Stimulated activated CD4-positive, alpha-beta T cell treated with anti-CD3 and anti-CD28 coated beads, Interleukin-1b, Interleukin-23, amount 100 ng/mL, for 48 hours (primary cell): ENCODE results near the gene RDH11.
A peak's percentile ranks its signal among the peaks of the same experiment; 100 is the strongest.
"Not testable (repeated sequence)": the region's sequence is repeated elsewhere in the genome, so short reads cannot be mapped to it uniquely, and the experiment has no call there.

Experiments
- DNase-seq: peaks from one replicate; pipeline ENCODE4 v3.0.0-alpha.2; 2020

RDH11 gene, protein sequence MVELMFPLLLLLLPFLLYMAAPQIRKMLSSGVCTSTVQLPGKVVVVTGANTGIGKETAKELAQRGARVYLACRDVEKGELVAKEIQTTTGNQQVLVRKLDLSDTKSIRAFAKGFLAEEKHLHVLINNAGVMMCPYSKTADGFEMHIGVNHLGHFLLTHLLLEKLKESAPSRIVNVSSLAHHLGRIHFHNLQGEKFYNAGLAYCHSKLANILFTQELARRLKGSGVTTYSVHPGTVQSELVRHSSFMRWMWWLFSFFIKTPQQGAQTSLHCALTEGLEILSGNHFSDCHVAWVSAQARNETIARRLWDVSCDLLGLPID

DNA sequence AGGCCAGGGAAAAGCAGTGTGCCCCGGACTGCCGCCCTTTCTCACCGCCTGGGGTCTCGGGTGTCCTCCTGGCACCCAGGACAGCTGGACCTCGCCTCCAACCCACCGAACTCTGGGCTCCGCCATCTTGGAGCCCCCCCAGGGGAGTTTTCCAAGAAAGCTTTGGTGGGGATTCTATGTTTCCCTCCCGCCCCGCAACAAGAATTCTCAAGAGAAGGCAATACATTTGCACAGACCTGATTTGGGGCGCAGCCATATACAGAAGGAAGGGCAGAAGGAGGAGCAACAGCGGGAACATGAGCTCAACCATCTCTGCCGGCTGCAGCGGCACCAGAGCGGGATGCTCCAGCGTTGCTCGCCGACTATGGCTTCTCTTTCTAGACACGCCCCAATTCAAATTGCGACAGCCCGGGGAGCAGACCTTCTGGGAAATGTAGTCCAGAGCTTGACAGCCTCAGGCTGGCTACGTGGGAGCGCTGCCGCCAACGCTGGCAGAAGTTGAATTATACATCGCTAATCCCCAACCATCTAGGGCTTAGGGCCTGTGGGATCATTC, at the start of gene RDH11:
TSS of gene RDH11 (minus strand) at position 371 of the 556 bp plus-strand sequence. CDS start at position 310, 61 bp downstream.
- DNase-seq = peak; percentile 88

DNA sequence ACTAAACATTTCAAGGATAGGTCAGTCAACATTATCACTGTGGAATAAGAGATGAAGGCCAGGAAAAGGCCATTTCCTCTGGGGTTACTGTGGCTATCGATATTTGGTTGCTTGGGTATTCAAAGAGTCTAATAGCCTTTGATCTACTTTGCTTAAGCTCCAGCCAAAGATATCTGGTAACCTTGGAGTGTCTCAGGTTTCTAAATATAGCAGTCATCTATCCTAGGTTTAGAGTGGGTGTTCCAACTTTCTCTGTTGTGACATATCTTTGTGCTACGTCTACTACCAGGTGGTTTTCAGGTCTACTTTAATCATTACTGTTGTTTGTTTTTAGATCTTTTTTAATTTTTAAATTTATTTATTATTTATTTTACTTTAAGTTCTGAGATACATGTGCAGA, 48.5 kb upstream of the RDH11 start:
- no peak for DNase-seq

DNA sequence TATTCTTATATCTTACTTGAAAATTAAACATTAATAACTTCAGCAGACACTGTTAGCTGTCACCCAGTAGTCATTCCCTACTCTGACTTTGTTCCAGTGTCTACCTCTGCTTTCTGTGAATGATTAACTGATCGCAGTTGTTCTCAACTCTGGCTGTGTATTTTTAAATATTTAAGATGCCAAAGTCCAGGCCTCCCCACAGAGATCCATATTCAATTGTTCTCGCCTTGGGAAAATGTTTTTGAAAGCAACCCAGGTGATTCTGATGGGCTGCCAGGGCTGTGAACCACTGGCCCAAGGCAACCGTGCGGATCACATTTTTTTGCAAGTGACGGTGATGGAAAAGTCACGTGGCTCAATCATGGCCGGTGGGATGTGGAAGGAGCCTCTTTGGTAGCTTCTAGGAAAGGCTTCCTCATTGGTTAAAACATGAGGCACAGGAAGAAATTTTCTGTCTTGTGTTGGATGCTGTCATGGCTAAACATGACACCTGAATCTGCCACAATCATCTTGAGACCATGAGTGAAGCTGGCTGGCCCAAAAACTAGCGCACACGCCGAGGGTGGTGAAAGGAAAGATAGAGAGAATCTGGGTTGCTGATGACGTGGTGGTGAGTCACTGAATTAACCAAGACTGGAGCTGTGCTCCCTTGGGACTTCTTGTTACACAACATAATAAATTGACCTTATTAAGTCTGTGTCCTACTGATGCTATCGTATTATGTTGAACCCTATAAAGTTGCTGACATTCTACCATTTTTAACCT, 43.4 kb upstream of the RDH11 start:
- DNase-seq = peak; percentile 4

DNA sequence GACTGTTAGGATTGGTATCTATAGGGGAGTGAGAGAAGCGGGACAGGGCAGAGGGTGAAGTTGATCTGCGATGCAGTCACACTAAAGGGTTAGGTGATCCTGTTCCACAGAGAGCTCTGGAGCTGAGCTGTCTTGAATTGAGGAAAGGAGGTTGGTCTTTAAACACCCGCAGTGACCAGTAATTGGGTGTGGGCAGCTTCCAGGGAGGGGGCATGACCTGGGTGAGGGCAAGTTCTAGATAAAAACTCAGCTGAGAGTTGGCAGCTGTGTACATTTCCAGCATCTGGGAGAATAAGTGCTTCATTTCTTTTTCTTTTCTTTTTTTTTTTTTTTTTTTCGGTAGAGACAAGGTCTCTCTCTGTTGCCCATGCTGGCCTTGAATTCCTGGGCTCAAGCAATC, 41.2 kb upstream of the RDH11 start:
- no peak for DNase-seq

- no peak for DNase-seq
Observed at GRCh38 chr14:67735336-67736147, 40.0 kb upstream of the RDH11 start.

DNA sequence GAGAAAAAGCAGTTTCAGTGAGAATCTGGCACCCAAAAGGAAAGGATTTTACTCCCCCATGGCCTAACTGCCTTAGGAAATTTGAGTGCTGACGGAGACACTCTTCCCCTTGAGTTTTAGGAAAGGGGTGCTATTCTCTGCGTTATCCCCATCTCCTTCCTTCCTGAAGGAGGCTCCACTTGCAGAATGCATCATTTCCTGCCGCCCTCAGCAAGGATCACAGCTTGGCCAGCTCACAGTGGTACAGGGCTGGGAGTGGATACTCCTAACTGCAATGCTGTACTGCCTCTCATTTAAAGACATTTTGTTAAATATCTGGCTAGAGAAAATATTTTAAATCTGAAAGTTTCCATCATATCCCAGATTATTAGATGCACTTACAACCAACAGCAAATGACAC, 39.1 kb upstream of the RDH11 start:
- no peak for DNase-seq

DNA sequence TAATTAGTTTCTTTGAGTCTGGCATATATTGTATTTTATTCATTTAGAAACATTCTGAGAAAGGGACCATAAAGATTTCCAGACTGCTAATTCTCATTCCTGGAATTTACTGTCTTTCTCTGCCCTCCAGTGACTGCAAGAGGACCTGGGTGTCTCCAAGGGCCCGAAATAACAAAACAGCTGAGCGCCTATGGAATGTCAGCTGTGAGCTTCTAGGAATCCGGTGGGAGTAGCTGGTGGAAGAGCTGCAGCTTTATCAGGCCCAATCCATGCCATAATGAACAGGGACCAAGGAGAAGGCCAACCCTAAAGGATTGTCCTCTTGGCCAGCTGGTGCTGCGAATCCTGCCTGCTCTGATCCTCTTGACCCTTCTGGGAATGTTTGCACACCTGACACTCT, 38.1 kb upstream of the RDH11 start:
- no peak for DNase-seq

DNA sequence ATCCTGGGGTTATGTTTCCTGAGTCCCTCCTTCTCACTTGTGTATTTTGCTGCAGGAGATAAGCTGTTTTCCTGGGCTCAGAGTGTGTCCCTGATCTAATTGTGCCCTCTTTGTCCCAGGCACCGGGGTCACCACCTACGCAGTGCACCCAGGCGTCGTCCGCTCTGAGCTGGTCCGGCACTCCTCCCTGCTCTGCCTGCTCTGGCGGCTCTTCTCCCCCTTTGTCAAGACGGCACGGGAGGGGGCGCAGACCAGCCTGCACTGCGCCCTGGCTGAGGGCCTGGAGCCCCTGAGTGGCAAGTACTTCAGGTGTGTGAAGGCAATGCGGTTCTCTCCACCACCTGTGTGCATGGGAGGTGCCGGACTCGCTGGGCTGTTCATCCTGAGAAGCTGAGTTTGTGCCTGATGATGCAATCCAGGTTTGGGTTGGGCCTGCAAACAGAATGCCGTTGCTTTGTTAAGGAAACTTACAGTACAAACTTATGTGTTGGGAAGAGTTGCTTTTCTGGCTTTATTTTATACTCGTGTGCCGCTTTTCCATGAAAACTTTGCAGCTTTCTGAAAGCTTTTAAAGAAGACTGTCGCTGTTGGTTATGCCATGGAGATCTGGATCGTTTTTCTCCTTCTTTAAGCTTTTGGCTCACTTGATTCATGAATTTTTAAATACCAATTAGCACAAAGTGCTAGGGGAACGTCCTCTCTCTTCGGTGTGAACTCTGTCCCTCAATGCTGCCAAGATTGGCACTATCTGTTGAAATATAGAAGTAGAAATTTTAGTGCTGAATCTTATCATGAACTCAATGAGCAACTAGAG, 33.7 kb upstream of the RDH11 start:
- no peak for DNase-seq

GRCh38 chr14:67728258-67728657, 32.7 kb upstream of the RDH11 start:
- DNase-seq = no peak

- no peak for DNase-seq
Observed at GRCh38 chr14:67727361-67727760, 31.8 kb upstream of the RDH11 start.

- no peak for DNase-seq
Observed at GRCh38 chr14:67725171-67725570, 29.6 kb upstream of the RDH11 start.

GRCh38 chr14:67722293-67722692, 26.7 kb upstream of the RDH11 start:
- DNase-seq = no peak

DNA sequence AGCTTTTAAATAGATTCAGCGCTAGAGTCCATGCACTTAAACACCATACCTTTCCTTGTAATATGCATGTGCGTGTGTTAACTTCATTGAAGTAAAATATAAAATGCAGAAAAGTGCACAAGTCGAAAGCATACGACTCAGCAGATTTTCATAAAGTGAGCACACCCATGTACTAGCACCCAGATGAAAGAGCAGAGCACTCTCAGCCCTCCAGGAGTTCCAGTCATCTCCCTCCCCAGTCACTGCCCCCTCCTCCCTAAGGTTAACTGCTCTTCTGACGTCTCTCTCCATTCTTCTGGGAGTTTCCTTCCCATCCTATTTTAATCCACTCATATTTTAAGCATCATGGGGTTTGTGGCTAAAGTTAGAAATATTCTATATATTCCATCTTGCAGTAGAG, 26.3 kb upstream of the RDH11 start:
- no peak for DNase-seq

- no peak for DNase-seq
Observed at GRCh38 chr14:67719866-67720265, 24.3 kb upstream of the RDH11 start.

- not testable (repeated sequence) for DNase-seq
Observed at GRCh38 chr14:67719385-67719784, 23.8 kb upstream of the RDH11 start.

GRCh38 chr14:67718265-67718664, 22.7 kb upstream of the RDH11 start:
- DNase-seq = no peak

GRCh38 chr14:67717048-67717447, 21.5 kb upstream of the RDH11 start:
- DNase-seq = no peak

DNA sequence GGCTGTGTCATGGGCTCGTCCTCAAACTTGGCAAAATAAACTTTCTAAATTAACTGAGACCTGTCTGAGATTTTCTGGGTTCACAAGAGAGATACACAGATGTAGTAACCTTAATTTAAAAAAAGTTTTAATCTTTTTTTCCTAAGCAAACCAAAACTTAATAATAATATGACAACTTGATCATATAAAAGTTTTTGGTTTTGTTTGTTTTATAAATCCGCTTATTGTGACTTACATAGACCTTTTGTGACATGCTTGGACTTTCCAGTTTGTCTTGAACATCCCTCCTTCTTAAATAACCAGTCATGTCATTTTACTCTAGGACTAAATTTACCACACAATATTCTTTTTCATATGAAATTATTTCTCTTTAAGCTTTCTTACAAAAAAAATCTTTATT, 14.6 kb upstream of the RDH11 start:
- no peak for DNase-seq

GRCh38 chr14:67709796-67710195, 14.2 kb upstream of the RDH11 start:
- DNase-seq = not testable (repeated sequence)

DNA sequence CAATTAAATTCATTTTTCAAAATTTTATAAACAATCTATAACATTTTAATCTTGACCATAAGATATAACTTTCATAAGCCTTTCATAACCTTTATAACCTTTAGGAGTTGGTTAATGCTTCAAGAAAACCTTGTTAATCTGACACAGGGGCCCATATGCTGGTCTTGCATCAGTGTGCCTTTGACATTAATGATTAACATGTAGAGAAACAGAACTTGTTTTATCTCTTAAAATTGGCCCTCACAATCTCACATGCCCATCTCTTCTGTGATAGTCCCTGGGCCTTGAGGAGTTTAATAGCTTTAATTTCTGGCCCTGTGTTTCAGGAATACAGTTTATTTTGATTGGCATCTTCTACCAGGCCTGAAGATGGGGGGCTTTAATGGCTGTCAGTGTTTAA, 13.8 kb upstream of the RDH11 start:
- DNase-seq = not testable (repeated sequence)

DNA sequence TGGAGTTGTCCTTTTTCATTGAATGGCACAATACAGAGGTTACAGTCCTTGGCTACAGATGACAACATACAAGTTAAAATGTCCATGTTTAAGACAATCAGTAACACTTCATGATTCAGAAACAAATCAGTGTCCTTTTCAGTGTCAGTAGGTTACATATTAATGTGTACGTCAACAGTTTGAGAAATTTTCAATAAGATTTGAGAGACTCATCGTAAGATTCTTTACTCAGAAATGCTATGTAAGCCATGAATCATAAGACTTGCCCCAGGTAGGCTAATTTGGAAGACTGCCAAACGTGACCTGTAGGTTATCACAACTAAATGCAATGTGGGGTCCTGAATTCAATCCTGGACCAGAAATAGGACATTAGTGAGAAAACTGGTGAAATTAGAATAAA, 9.6 kb upstream of the RDH11 start:
- no peak for DNase-seq

DNA sequence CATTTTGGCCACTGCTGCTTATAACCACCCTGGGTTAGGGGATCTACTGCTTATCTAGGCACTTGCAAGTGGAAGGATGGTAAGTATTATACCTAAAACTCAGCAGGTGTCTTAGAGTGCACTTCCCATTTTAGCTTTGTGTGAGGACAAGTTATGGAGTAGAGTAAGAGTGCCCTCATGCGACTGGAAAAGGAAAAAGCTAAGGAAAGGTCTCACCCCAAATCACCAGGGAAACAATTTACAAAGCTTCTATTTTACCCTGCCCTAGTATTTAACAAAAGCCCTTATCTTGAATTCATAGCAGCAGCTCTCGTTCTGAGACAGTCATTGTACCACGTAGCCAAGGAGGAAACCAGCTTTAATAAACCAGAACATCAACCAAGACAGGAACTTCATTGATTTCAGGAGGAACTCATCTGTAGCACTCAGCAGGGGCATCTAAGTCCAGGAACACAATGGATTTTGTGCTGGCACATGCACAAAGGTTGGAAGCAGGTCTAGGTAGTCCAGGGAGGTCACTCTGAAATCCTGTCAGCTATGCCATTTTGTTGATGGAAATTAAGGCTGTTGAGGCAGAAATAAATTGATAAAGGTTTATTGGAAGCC, 9.0 kb upstream of the RDH11 start:
- no peak for DNase-seq
